SU-DHL-6 (cell line): Measurements from ENCODE around the gene ANKLE1.

Experiments
- EZH2phosphoT487 ChIP-seq: fragments of 200-600 bp; sonication (generic), shearing (Covaris generic); conservative IDR thresholded peaks from 2 replicates; pipeline ENCODE4 v1.6.1; 2018; ENCODE audit warnings: mild to moderate bottlenecking, antibody characterized with exemption, low read length, moderate library complexity, mixed read lengths
- TF ChIP-seq, protein P1 (sequence below): fragments of 200-600 bp; sonication (generic); IDR thresholded peaks from one replicate; pipeline ENCODE4 v1.5.1; 2017; ENCODE audit warnings: antibody characterized with exemption, mild to moderate bottlenecking, low read length, moderate library complexity; ENCODE audit not compliant: insufficient read depth, poor library complexity, severe bottlenecking

DNA sequence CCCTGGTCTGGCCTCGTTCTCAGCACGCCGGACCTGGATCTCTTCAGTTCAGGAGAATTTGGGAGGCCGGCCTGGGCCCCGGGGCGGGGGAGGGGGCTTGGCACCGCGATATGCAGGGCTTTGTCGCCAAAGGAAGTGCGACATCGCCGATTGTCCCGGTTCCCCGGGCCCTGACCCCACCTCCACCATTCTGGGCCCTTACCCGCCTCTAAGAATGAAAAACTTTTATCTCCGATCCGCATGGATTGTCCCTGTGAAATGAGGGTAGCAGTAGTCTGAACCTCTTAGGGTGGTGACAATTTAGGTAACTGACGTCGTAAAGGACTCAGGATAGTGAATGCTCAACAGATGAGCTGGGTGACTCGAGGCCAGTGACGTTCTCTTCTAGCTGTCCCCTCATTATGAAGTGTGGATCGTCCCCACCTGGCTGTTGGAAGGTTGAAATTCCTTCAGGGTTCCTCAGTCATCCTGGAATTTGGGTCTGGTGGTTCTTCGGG is 28.3 kb downstream of the ANKLE1 start:
- TF ChIP-seq, protein P1, sequence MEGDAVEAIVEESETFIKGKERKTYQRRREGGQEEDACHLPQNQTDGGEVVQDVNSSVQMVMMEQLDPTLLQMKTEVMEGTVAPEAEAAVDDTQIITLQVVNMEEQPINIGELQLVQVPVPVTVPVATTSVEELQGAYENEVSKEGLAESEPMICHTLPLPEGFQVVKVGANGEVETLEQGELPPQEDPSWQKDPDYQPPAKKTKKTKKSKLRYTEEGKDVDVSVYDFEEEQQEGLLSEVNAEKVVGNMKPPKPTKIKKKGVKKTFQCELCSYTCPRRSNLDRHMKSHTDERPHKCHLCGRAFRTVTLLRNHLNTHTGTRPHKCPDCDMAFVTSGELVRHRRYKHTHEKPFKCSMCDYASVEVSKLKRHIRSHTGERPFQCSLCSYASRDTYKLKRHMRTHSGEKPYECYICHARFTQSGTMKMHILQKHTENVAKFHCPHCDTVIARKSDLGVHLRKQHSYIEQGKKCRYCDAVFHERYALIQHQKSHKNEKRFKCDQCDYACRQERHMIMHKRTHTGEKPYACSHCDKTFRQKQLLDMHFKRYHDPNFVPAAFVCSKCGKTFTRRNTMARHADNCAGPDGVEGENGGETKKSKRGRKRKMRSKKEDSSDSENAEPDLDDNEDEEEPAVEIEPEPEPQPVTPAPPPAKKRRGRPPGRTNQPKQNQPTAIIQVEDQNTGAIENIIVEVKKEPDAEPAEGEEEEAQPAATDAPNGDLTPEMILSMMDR: no peak
- no peak for TF ChIP-seq EZH2phosphoT487
